ENCODE data around the gene HCFC1R1. TPM values are rescaled to one million over a fixed set of nuclear protein-coding genes. Genes with fewer than 3 reads are reported as not detected.

Gene HCFC1R1
- total RNA-seq, 1 experiment from 2014 or later = 61.3 TPM

DNA sequence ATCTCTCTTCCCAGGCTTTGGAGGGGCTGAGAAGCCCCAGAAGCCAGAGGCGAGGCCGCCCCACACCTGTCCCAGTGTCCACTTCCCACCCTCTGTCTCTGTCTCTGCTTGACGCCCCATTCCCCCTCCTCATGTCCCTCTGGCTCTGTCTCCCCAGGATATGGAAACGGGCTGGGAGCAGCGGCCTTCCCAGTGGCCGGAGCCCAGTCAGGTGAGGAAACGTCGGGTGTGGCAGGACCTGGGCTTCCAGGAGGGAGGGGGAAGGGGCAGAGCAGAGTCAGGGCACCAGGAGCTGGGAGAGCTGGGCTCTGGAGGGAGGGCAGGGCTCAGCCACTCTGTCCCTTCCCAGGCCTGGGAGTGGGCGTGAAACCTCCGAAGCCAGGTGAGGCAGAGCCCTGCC is 32.9 kb downstream of the HCFC1R1 start:
- H2BK12ac ChIP-seq (ENCODE audit: insufficient read length, low read depth, low read length) = no peak overlapping the region
- H2BK20ac ChIP-seq (ENCODE audit: low read depth, low read length, poor library complexity, severe bottlenecking) = no peak overlapping the region
- H3T11ph ChIP-seq (ENCODE audit: low read length) = no peak overlapping the region
- H3K27me3 Mint-ChIP-seq (ENCODE audit: low read depth) = peaks cover 4% of the 10 kb centered on the region
- no CpG with 5 or more reads among the region's 10 CpGs for WGBS (ENCODE audit: extremely low coverage, insufficient read length, low lambda C conversion rate)
- no peaks in the 10 kb centered on the region for H3K9me3 Mint-ChIP-seq
- H3K4me1 ChIP-seq (ENCODE audit: insufficient read depth, low read length) = no peaks in the 10 kb centered on the region; the same call in 1 of the 2 replicates
- no peak overlapping the region for H2AK5ac ChIP-seq (ENCODE audit: insufficient read length, low read length)
- DNase-seq = no peak
- no peak overlapping the region for H3K27ac Mint-ChIP-seq
- no peaks in the 10 kb centered on the region for H3K9me3 ChIP-seq (ENCODE audit: control insufficient read depth, low read depth, low read length)
- peaks cover 11 to 52% of the 10 kb centered on the region in 2 experiments for H3K4me1 Mint-ChIP-seq
- no peaks in the 10 kb centered on the region for H3K36me3 Mint-ChIP-seq (ENCODE audit: insufficient read depth in 1 of 3, low read depth in 3 of 3)
- no peak overlapping the region for H4K91ac ChIP-seq (ENCODE audit: insufficient read length, low read depth, low read length)
- no peak overlapping the region for H2BK5ac ChIP-seq (ENCODE audit: insufficient read length, low read length)
- no peaks in the 10 kb centered on the region for H3K27me3 ChIP-seq (ENCODE audit: insufficient read depth, low read length)
- no peaks in the 10 kb centered on the region for H3K79me1 ChIP-seq (ENCODE audit: insufficient read depth, low read depth, low read length, poor library complexity, severe bottlenecking)
- no peak overlapping the region for H3K4me2 ChIP-seq (ENCODE audit: insufficient read depth, insufficient read length, low read length)
- H3K56ac ChIP-seq (ENCODE audit: insufficient read length, low read depth, low read length) = no peak overlapping the region
- TF ChIP-seq, protein P1, sequence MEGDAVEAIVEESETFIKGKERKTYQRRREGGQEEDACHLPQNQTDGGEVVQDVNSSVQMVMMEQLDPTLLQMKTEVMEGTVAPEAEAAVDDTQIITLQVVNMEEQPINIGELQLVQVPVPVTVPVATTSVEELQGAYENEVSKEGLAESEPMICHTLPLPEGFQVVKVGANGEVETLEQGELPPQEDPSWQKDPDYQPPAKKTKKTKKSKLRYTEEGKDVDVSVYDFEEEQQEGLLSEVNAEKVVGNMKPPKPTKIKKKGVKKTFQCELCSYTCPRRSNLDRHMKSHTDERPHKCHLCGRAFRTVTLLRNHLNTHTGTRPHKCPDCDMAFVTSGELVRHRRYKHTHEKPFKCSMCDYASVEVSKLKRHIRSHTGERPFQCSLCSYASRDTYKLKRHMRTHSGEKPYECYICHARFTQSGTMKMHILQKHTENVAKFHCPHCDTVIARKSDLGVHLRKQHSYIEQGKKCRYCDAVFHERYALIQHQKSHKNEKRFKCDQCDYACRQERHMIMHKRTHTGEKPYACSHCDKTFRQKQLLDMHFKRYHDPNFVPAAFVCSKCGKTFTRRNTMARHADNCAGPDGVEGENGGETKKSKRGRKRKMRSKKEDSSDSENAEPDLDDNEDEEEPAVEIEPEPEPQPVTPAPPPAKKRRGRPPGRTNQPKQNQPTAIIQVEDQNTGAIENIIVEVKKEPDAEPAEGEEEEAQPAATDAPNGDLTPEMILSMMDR (conservative IDR thresholded peaks at IDR 0.05) = no peak
- no peak overlapping the region for H3K14ac ChIP-seq (ENCODE audit: insufficient read depth, low read length)
- H3K4ac ChIP-seq (ENCODE audit: low read depth, low read length) = no peak overlapping the region
- no peak overlapping the region for H2BK15ac ChIP-seq (ENCODE audit: low read depth, low read length)
- no peak overlapping the region for H3K23ac ChIP-seq (ENCODE audit: insufficient read length, low read depth, low read length)
- no peak overlapping the region for H4K8ac ChIP-seq (replicated peaks; ENCODE audit: insufficient read length, low read depth, low read length)
- H3K9ac ChIP-seq (ENCODE audit: extremely low read depth, insufficient read length, low read length) = no peak overlapping the region
- H2BK120ac ChIP-seq (ENCODE audit: low read depth, low read length, poor library complexity, severe bottlenecking) = no peak overlapping the region
- no peak overlapping the region for H2AFZ ChIP-seq (ENCODE audit: low read length)
- no peak overlapping the region for H3K27ac ChIP-seq (ENCODE audit: insufficient read length, low read depth, low read length)
- H4K20me1 ChIP-seq (ENCODE audit: control insufficient read depth, insufficient read depth, insufficient read length) = no peaks in the 10 kb centered on the region
- H3K4me3 Mint-ChIP-seq = no peak overlapping the region; a peak in 1 of 5 replicates
- H3K18ac ChIP-seq (ENCODE audit: insufficient read length, low read depth, low read length) = no peak overlapping the region
- no peak overlapping the region for H4K5ac ChIP-seq (ENCODE audit: insufficient read length, low read depth, low read length)
- H3K23me2 ChIP-seq (ENCODE audit: insufficient read length, low read depth, low read length, poor library complexity, severe bottlenecking) = no peaks in the 10 kb centered on the region
- H3K79me2 ChIP-seq (ENCODE audit: insufficient read depth, low read length) = no peaks in the 10 kb centered on the region

Measured in H9 (cell line).